BJ (cell line): ENCODE data around the gene DACH1. TPM values are rescaled to one million over a fixed set of nuclear protein-coding genes. Genes with fewer than 3 reads are reported as not detected.

ENCODE experiments used
- CTCF ChIA-PET: fragments of 350-600 bp; formaldehyde crosslinking; extraction: SDS; loops from one replicate; lab custom pipeline; 2021; ENCODE audit warnings: antibody characterized with exemption, inconsistent platforms; lab: Yijun Ruan, JAX
- POLR2A ChIA-PET: fragments of 300-600 bp; sonication (Branson Sonifier 250); formaldehyde crosslinking; extraction: SDS; loops from one replicate; lab custom pipeline; 2021; ENCODE audit warnings: antibody characterized with exemption; lab: Charles Lee
- DNase-seq: peaks from one replicate; pipeline ENCODE4 v3.0.0-alpha.2; 2011; ENCODE audit warnings: low read depth
- H3K27me3 ChIP-seq: 2 replicates; pipeline ENCODE4 v1.6.0; 2011; ENCODE audit warnings: low read length; ENCODE audit not compliant: control insufficient read depth, insufficient read depth
- H3K36me3 ChIP-seq: 2 replicates; pipeline ENCODE4 v1.5.1; 2011; ENCODE audit warnings: low read length; ENCODE audit not compliant: control insufficient read depth, insufficient read depth
- H3K4me3 ChIP-seq: 2 replicates; pipeline ENCODE4 v1.5.1; 2011; ENCODE audit warnings: low read depth, mild to moderate bottlenecking, control low read depth, low read length
- CTCF ChIP-seq: IDR thresholded peaks from 2 replicates; pipeline ENCODE4 v1.5.1; 2011; ENCODE audit warnings: low read depth, mild to moderate bottlenecking, control low read depth, inconsistent platforms, low read length, moderate library complexity; ENCODE audit not compliant: insufficient read depth
- polyA plus RNA-seq: library from polyadenylated mRNA; depleted of rRNA; stranded (reverse); fragments of >200 nt; gene quantifications from 2 replicates; pipeline ENCODE4 v1.2.3, GENCODE V29; 2011

DACH1 gene
- polyA plus RNA-seq, 1 experiment = 0.01 TPM

GRCh38 chr13:71759651-71760511, 107.1 kb downstream of the DACH1 start:
- no peak for DNase-seq
- Histone ChIP-seq H3K27me3 (no peaks in the 10 kb centered on the region), H3K4me3 (no peak overlapping the region), H3K36me3 (no peaks in the 10 kb centered on the region)
- no peak for TF ChIP-seq CTCF
- ChIA-PET CTCF (interaction anchor here (0.6 kb wide), 1 partner anchor 812 kb away, joined by 3 read pairs; no protein-coding TSS in a partner anchor), POLR2A (no interaction called here)

- H3K27me3 ChIP-seq = no peaks in the 10 kb centered on the region
- H3K4me3 ChIP-seq = no peak overlapping the region
- no peak for DNase-seq
- ChIA-PET POLR2A (no interaction called here), CTCF (interaction anchor here (0.6 kb wide), 1 partner anchor 811 kb away, joined by 3 read pairs; no protein-coding TSS in a partner anchor)
- no peaks in the 10 kb centered on the region for H3K36me3 ChIP-seq
- TF ChIP-seq CTCF = no peak
These were observed 108.2 kb downstream of the DACH1 start for GRCh38 chr13:71758828-71759227.

- H3K27me3 ChIP-seq = no peaks in the 10 kb centered on the region
- TF ChIP-seq CTCF = no peak
- ChIA-PET POLR2A (no interaction called here), CTCF (interaction anchor here (1.5 kb wide), 1 partner anchor 10 kb away, joined by 3 read pairs; no protein-coding TSS in a partner anchor)
- H3K4me3 ChIP-seq = no peak overlapping the region
- H3K36me3 ChIP-seq = no peaks in the 10 kb centered on the region
- no peak for DNase-seq
These were observed 112.5 kb downstream of the DACH1 start for GRCh38 chr13:71754407-71754974.

- DNase-seq = no peak
- H3K4me3 ChIP-seq = no peak overlapping the region
- CTCF ChIA-PET = no interaction called here
These were observed 114.1 kb downstream of the DACH1 start for GRCh38 chr13:71752775-71753513.

More at GRCh38 chr13:71752775-71753513, 114.1 kb downstream of the DACH1 start:
- TF ChIP-seq CTCF = no peak
- Histone ChIP-seq H3K27me3 (no peaks in the 10 kb centered on the region), H3K36me3 (no peaks in the 10 kb centered on the region)
- POLR2A ChIA-PET = no interaction called here
